ENCODE measurements around the gene PSMC3IP.
"Not testable (repeated sequence)": the region's sequence is repeated elsewhere in the genome, so short reads cannot be mapped to it uniquely, and the experiment has no call there.

DNA sequence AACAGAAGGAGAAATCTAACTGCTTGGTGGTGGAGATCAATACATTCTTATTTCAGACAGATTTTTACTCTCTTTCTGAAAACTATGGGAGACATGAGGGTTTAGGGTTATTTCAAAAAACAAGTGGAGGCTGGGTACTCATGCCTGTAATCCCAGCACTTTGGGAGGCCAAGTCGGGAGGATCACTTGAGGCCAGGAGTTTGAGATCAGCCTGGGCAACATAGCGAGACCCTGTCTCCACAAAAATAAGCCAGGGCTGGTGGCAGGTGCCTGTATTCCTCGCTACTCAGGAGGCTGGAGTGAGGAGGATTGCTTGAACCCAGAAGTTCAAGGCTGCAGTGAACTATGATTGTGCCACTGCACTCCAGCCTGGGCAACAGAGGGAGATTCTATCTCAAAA lies 44.5 kb upstream of the PSMC3IP start:
- TF ChIP-seq, protein P1, sequence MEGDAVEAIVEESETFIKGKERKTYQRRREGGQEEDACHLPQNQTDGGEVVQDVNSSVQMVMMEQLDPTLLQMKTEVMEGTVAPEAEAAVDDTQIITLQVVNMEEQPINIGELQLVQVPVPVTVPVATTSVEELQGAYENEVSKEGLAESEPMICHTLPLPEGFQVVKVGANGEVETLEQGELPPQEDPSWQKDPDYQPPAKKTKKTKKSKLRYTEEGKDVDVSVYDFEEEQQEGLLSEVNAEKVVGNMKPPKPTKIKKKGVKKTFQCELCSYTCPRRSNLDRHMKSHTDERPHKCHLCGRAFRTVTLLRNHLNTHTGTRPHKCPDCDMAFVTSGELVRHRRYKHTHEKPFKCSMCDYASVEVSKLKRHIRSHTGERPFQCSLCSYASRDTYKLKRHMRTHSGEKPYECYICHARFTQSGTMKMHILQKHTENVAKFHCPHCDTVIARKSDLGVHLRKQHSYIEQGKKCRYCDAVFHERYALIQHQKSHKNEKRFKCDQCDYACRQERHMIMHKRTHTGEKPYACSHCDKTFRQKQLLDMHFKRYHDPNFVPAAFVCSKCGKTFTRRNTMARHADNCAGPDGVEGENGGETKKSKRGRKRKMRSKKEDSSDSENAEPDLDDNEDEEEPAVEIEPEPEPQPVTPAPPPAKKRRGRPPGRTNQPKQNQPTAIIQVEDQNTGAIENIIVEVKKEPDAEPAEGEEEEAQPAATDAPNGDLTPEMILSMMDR (conservative IDR thresholded peaks at IDR 0.05): not testable (repeated sequence)
- TF ChIP-seq ZFX (IDR thresholded peaks at IDR 0.05): not testable (repeated sequence)

Measured in C4-2B (cell line).